AG04449 (cell line): ENCODE measurements around the gene TMOD3.
"Not testable (repeated sequence)": the region's sequence is repeated elsewhere in the genome, so short reads cannot be mapped to it uniquely, and the experiment has no call there.

Experiments
- CTCF ChIA-PET: fragments of 350-600 bp; formaldehyde crosslinking; extraction: SDS; loops from one replicate; lab custom pipeline; 2021; ENCODE audit warnings: antibody characterized with exemption; lab: Yijun Ruan, JAX
- POLR2A ChIA-PET: fragments of 400-600, 350-600 bp; formaldehyde crosslinking; extraction: SDS; loops from one replicate; lab custom pipeline; 2020; ENCODE audit warnings: antibody characterized with exemption, inconsistent platforms; lab: Yijun Ruan, JAX
- DNase-seq: peaks from one replicate; pipeline ENCODE4 v3.0.0-alpha.2; 2010; ENCODE audit warnings: low read depth, low spot score
- H3K4me3 ChIP-seq: 2 replicates; pipeline ENCODE4 v1.5.1; 2011; ENCODE audit warnings: low read depth, mild to moderate bottlenecking, control low read depth, low read length
- TF ChIP-seq, protein P1 (sequence below): IDR thresholded peaks from one replicate; pipeline ENCODE4 v1.5.1; 2011; ENCODE audit warnings: mild to moderate bottlenecking, moderate library complexity, low read length, control low read depth, inconsistent platforms; ENCODE audit not compliant: insufficient read depth; ENCODE audit errors: missing control alignments

The TMOD3 gene

DNA sequence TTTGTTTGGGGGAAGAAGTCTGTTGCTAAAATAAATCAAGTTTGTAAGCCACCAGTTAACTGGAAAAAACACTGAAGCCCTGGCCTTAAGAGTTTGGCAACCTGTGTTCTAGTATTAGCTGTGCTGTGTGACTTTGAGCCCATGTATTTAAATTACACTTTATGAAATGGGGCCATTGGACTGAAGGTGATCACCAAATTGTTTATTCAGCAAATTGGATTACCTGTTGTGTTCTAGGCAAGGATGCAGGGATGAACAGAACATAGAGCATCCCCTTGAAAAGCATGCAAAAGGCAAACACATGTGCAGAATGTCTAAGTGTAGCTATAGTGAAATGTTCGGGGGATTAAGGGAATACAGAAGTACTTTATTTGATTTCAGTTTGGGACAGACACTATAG, 54.6 kb downstream of the TMOD3 start:
- TF ChIP-seq, protein P1, sequence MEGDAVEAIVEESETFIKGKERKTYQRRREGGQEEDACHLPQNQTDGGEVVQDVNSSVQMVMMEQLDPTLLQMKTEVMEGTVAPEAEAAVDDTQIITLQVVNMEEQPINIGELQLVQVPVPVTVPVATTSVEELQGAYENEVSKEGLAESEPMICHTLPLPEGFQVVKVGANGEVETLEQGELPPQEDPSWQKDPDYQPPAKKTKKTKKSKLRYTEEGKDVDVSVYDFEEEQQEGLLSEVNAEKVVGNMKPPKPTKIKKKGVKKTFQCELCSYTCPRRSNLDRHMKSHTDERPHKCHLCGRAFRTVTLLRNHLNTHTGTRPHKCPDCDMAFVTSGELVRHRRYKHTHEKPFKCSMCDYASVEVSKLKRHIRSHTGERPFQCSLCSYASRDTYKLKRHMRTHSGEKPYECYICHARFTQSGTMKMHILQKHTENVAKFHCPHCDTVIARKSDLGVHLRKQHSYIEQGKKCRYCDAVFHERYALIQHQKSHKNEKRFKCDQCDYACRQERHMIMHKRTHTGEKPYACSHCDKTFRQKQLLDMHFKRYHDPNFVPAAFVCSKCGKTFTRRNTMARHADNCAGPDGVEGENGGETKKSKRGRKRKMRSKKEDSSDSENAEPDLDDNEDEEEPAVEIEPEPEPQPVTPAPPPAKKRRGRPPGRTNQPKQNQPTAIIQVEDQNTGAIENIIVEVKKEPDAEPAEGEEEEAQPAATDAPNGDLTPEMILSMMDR = no peak
- no peak overlapping the region for H3K4me3 ChIP-seq
- POLR2A ChIA-PET = interaction anchor here (1.1 to 1.7 kb wide), 3 partner anchors 8 to 39 kb away, joined by 4 to 7 read pairs (median 5); no protein-coding TSS in a partner anchor
- CTCF ChIA-PET = interaction anchor here (1.0 to 3.3 kb wide), 6 partner anchors 12 to 107 kb away, joined by 3 to 14 read pairs (median 4); no protein-coding TSS in a partner anchor
- no peak for DNase-seq

DNA sequence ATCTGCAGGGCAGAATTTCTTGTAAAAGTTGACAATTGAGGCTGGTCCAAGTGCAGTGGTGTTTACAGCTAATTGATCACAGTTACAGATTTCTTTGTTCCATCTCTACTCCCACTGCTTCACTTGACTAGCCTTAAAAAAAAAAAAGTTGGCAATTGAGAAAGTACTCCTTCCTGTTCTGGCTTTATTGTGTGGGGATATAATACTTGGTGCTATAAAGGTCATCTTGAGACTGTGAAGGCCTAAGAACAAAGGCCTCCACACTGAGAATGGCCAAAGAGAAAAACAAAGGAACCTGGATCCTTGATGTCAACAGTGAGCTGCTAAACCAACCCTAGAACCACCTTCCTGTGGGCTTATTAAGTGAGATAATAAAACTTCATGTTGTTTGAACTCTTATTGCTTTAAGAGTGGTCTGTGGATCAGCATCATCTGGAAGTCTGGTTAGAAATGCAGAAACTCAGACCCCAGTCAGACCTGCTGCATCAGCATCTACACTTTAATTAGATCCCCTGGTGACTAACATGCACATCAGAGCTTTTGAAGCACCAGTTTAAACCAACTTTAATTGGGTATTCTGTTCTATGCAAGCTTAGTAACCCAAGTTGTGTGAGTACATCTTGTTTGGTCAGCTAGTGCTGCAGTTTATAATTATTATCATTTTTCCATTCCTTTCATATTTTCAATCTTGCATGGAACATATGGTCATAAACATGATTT, 55.2 kb downstream of the TMOD3 start:
- ChIA-PET POLR2A (interaction anchor here (0.9 kb wide), 1 partner anchor 10 kb away, joined by 4 read pairs; no protein-coding TSS in a partner anchor), CTCF (interaction anchor here (1.0 to 3.3 kb wide), 5 partner anchors 15 to 108 kb away, joined by 3 to 14 read pairs (median 3); no protein-coding TSS in a partner anchor)
- no peak overlapping the region for H3K4me3 ChIP-seq
- no peak for DNase-seq
- TF ChIP-seq, protein P1 = no peak

DNA sequence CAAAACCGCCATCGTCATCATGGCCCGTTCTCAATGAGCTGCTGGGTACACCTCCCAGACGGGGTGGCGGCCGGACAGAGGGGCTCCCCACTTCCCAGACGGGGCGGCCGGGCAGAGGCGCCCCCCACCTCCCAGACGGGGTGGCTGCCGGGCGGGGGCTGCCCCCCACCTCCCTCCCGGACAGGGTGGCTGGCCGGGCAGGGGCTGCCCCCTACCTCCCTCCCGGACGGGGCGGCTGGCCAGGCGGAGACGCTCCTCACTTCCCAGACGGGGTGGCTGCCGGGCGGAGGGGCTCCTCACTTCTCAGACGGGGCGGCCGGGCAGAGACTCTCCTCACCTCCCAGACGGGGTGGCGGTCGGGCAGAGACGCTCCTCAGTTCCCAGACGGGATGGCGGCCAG, 56.3 kb downstream of the TMOD3 start:
- POLR2A ChIA-PET, H3K4me3 ChIP-seq, CTCF ChIA-PET, DNase-seq: not testable (repeated sequence)

DNA sequence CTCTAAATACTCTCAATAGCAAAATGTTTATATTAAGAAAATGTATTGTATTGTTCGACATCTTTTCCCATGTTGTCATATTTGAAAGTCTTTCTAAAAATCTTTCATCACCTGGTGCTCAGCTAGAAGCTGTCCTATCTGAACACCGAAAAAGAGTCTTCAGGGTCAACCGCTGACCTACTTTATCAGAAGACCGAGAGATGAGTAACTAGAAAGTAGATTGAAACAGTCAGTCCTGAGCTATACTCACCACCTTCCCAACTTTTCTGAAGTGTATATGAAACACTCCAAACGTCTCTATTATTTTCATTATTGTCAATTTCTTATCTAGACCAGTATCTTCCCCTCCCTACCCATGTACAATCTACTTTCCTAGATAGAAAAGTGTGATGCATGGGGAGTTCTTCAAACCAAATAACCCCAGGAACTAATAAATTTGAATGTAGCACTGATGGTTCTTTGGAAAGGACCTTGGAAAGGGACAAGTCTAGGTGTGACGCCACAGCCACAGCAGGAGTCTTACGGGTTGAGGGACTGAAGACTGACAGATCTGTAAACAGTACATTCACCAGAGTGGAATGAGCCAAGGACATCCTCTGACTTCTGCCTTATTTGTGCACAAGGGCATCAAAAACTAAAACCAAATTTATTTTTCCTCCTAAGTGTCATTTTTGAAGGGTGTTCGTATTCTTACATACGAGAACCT, 58.6 kb downstream of the TMOD3 start:
- TF ChIP-seq, protein P1 = no peak
- no peak overlapping the region for H3K4me3 ChIP-seq
- ChIA-PET CTCF (interaction anchor here (0.7 to 6.3 kb wide), 25 partner anchors 9 to 846 kb away, joined by 3 to 121 read pairs (median 4); no protein-coding TSS in a partner anchor), POLR2A (no interaction called here)
- no peak for DNase-seq

DNA sequence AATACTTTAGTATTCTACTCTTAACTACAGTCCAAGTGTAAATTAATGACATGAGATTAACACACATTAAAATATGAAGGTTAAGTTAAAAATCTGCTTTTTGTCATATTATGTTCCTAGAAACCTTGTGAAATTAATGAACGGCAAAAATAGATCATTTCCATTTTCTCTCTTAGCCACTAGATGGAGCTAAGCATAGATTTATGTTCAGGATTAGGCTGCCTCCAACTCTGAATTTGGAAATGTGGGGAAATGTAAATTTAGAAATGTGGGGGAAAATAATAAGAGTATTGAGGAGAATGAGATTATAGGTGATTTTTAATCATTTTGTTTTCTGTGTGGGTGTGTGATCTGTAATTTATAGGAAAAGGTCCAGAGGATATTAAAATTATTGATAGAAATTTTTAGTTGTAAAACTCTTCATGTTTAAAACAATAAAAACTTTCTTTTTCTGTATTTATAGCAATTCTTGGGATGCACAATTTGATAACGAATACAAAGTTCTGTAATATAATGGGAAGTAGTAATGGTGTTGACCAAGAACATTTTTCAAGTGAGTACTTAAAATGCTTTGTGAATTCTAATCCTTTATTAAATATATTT, 59.2 kb downstream of the TMOD3 start:
- H3K4me3 ChIP-seq = no peak overlapping the region
- CTCF ChIA-PET = interaction anchor here (0.7 to 6.3 kb wide), 29 partner anchors 8 to 845 kb away, joined by 3 to 121 read pairs (median 4); no protein-coding TSS in a partner anchor
- TF ChIP-seq, protein P1 = peak; percentile 58
- DNase-seq = no peak
- POLR2A ChIA-PET = no interaction called here

DNA sequence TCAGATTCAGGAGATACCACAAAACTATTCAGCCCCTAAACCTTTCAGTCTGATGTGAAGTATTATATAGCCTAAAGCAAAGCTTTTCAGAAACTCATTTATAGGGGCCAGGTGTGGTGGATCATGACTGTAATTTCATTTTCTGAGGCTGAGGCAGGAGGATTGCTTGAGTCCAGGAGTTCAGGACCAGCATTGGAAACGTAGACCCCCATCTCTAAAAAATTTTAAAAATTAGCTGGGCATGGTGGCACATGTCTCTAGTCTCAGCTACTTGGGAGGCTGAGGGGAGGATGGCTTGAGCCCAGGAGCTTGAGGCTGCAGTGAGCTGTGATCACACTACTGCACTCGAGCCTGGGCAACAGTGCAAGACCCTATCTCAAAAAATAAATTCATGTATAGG, 60.0 kb downstream of the TMOD3 start:
- H3K4me3 ChIP-seq = no peak overlapping the region
- CTCF ChIA-PET = interaction anchor here (0.6 to 6.3 kb wide), 19 partner anchors 10 to 628 kb away, joined by 3 to 121 read pairs (median 5); no protein-coding TSS in a partner anchor
- TF ChIP-seq, protein P1 = no peak
- POLR2A ChIA-PET = no interaction called here
- DNase-seq = no peak
